ENCODE data around the gene CCR5AS.
"Not testable (repeated sequence)": the region's sequence is repeated elsewhere in the genome, so short reads cannot be mapped to it uniquely, and the experiment has no call there.

CCR5AS gene

DNA sequence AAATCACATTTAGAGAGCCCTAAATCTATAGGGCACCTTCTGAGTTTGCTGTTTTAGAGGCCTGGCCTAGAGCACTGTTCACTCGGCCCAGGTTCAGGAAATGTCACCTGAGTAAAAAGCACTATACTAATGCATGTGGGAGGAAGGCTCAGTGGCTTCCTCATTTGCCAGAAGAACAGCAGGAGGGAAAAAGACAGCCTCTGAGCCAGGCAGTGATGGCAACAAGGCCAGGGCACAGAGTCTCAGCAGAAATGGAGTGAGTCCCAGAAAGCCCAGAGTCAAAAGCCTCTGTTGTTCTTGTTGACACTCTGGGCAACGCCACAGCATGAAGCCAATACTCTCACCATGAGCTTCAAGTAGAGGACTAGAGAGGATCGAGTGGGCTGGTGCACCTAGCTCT is 32.0 kb upstream of the CCR5AS start:
- DNase-seq (no peak), ATAC-seq (replicated peaks) (peak in 1 of 2 donors; percentile 14)
- H3K9me3 Mint-ChIP-seq = peaks cover 0 to 1% of the 10 kb centered on the region in 2 donors
- H3K27ac Mint-ChIP-seq = no peak overlapping the region
- H3K36me3 Mint-ChIP-seq = no peaks in the 10 kb centered on the region
- H3K27me3 Mint-ChIP-seq = no peaks in the 10 kb centered on the region
- H3K4me3 Mint-ChIP-seq = no peak overlapping the region
- H3K4me1 Mint-ChIP-seq = peaks cover 15 to 39% of the 10 kb centered on the region in 2 donors

DNA sequence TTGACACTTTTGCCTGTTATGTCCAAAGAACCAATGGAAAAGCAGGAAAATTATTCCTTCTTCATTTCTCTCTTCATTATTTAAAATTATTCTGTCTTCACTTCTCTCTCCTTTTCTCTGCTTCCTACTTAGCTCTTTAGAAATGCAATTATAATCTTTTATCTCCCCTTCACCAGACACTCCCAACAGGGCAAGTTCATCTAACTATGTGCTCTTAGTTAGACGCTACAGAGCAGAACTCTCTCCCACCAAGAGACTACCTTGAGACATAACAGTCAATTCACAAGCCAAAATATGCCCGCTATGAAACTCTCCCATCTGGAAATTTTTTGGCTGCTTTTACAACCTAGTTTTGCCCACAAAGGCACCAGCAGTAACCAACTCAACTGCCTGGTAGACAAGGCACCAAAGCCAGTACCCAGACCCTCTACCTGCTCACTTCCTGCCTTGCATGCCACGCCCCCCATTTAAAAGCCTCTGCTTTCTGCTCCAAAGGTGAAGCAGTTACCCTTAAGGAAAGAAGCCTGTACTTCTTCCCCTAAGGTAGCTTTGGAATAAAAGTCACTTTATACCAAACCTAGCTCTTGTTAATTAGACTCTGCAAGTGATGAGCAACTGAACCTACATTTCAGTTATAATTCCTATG is 28.3 kb upstream of the CCR5AS start:
- H3K27me3 Mint-ChIP-seq = peaks cover 0 to 1% of the 10 kb centered on the region in 2 donors
- ATAC-seq (replicated peaks) (no peak), DNase-seq (no peak)
- peaks cover 5% of the 10 kb centered on the region in 2 donors for H3K36me3 Mint-ChIP-seq
- no peak overlapping the region for H3K27ac Mint-ChIP-seq
- H3K4me1 Mint-ChIP-seq = peaks cover 3 to 18% of the 10 kb centered on the region in 2 donors
- no peak overlapping the region for H3K4me3 Mint-ChIP-seq
- H3K9me3 Mint-ChIP-seq = peaks cover 7 to 16% of the 10 kb centered on the region in 2 donors

DNA sequence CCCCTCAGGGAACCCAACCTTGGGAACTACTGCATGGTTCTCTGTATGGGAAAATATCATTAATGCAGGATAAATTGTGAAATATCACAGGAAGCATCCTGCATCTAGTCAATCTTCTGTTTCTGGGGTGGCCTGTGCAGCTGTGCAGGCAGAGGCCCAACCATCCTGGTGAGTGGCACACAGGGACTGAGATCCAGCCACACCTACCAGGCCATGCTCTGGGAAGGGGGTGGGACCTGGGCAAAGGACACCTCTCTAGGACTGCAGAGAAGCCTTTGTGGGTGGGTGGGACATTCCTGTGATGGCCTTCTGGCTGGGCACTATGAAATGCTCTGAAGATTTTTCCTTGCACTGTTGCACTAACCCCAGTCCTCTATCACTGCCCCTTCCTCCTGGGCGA is 27.0 kb upstream of the CCR5AS start:
- Mint-ChIP-seq H3K27ac (no peak overlapping the region), H3K4me3 (no peak overlapping the region), H3K36me3 (peaks cover 5% of the 10 kb centered on the region in 2 donors), H3K27me3 (peaks cover 0 to 3% of the 10 kb centered on the region in 2 donors), H3K4me1 (peaks cover 3 to 7% of the 10 kb centered on the region in 2 donors), H3K9me3 (peaks cover 7 to 16% of the 10 kb centered on the region in 2 donors)
- no peak for ATAC-seq (replicated peaks)
- no peak for DNase-seq

DNA sequence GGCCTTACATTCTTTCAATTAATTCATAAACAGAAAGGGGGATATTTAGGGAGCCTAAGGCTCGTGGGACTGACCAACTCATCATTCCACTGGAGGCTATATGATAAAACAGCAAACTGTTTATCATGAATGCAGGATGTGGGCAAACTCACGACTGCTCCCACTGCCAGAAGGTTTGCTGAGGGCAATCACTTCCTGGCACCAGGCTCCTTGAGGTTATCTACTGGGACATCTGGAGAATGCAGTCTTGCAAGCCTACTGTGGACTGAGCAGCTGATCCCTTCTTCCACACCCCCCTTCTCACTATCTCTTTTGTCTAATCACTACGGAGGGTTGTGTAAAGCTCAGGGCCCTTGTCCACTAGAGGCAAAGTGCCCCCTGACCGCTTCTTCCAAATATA is 26.3 kb upstream of the CCR5AS start:
- not testable (repeated sequence) for DNase-seq; H3K36me3 Mint-ChIP-seq; ATAC-seq (replicated peaks); H3K4me1 Mint-ChIP-seq; H3K27ac Mint-ChIP-seq; H3K4me3 Mint-ChIP-seq; H3K27me3 Mint-ChIP-seq
- H3K9me3 Mint-ChIP-seq = peaks cover 7 to 16% of the 10 kb centered on the region in 2 donors

DNA sequence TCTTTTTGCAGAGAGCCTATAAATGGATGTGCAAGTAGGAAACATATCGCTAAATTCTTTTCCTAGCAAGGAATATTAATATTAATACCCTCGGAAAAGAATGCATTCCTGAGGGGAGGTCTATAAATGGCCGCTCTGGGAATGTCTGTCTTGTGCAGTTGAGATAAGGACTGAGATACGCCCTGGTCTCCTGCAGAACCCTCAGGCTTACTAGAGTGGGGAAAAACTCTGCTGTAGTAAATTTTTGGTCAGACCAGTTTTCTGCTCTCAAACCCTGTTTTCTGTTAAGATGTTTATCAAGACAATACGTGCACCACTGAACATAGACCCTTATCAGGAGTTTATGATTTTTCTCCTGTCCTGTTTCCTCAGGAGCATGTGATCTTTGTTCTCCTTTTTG is 25.0 kb upstream of the CCR5AS start:
- not testable (repeated sequence) for H3K36me3 Mint-ChIP-seq; H3K4me1 Mint-ChIP-seq; ATAC-seq (replicated peaks); H3K27me3 Mint-ChIP-seq; H3K4me3 Mint-ChIP-seq; DNase-seq; H3K27ac Mint-ChIP-seq
- H3K9me3 Mint-ChIP-seq = peaks cover 7 to 16% of the 10 kb centered on the region in 2 donors

DNA sequence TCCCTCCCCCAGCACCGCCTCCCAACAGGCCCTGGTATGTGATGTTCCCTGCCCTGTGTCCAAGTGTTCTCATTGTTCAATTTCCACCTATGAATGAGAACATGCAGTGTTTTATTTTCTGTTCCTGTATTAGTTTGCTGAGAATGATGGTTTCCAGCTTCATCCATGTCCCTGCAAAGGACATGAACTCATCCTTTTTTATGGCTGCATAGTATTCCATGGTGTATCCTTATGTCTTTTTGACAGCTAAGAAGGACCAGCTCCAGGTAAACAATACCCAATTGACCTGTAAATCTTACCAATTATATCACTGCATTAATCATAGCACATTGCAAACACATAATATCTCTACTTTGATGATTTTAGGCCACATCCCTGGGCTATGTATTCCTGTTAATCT is 24.0 kb upstream of the CCR5AS start:
- not testable (repeated sequence) for H3K36me3 Mint-ChIP-seq; H3K27me3 Mint-ChIP-seq; H3K4me1 Mint-ChIP-seq; DNase-seq; H3K27ac Mint-ChIP-seq; ATAC-seq (replicated peaks); H3K4me3 Mint-ChIP-seq
- H3K9me3 Mint-ChIP-seq = peaks cover 7 to 16% of the 10 kb centered on the region in 2 donors

DNA sequence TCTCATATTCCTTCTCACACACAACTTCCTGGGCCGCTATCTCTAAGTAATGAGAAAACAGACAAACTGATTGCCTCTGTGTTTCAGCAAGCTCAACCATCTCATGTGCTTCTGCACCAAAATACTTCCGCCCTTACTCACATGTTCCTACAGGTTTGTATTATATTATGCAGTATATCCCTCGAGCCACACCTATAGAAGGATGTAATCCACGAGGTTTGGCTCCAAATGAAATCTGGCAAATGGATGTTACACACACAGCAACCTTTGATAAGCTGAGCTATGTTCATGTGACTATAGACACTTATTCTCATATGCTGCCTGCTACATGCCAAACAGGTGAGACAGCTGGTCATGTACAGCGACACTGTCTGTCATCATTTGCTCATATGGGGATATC is 22.8 kb upstream of the CCR5AS start:
- Mint-ChIP-seq H3K9me3 (peaks cover 7 to 16% of the 10 kb centered on the region in 2 donors), H3K4me1 (peaks cover 0 to 3% of the 10 kb centered on the region in 2 donors), H3K36me3 (peaks cover 5% of the 10 kb centered on the region in 2 donors), H3K27ac (no peak overlapping the region), H3K4me3 (no peak overlapping the region), H3K27me3 (peaks cover 0 to 3% of the 10 kb centered on the region in 2 donors)
- no peak for ATAC-seq (replicated peaks)
- DNase-seq = no peak

DNA sequence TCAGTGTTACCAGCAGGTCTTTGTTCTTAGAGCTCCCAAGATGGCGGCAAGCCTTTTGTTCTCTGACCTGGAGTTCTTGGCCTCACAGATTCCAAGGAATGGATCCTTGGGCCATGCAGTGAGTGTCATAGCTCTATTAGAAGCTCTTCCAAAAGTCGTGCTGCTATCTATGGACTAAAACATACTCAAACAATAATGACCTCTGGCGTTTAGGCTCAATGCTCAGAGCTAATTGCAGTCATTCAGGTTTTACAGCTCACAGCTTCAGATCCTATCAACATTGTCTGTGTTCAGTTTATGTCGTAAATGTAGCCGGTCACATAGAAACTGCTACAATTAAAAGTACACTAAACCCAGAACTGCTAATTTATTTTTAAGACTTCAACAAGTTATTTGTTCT is 22.4 kb upstream of the CCR5AS start:
- DNase-seq = no peak
- Mint-ChIP-seq H3K4me1 (peaks cover 0 to 3% of the 10 kb centered on the region in 2 donors), H3K36me3 (peaks cover 5% of the 10 kb centered on the region in 2 donors), H3K27ac (no peak overlapping the region), H3K27me3 (peaks cover 0 to 3% of the 10 kb centered on the region in 2 donors), H3K9me3 (peaks cover 7 to 16% of the 10 kb centered on the region in 2 donors), H3K4me3 (no peak overlapping the region)
- no peak for ATAC-seq (replicated peaks)

DNA sequence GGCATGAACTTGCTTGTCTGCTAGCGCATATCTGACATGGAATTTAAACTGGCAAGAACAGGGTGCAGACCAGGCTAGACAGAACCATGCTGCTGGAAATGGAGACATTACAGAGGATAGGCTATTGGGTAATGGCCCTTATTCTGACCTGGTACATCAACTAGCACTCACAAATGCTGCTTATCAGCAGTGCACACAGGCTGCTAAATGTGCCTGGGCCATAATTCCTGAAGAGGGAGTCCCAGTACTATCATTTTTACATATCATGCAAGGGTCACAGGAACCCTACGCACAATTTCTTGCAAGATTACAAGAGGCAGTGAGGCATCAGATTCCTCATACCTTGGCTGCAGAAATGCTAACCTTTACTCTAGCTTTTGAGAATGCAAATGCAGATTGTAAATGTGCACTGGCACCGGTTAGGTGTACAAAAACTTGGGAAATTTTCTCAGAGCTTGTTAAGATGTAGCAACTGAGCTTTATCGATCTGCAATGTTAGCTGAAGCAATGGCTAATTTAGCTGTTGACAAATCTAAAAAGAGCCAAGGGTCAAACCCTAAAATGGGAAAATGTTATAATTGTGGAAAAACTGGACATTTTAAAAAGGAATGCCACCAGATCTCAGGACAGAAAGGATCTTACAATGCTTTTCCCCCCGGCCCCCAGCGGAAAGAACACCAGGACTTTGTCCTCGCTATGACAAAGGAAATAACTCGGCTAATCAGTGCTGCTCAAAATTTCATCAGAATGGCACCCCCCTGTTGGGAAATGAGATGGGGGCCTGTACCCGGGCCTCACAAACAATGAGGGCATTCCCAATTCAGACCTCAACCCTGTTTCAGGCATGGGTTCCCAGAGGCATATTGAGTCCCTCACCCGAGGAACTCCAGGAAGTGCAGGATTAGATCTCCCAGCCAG is 21.3 kb upstream of the CCR5AS start:
- no peak for DNase-seq
- Mint-ChIP-seq H3K36me3 (peaks cover 3 to 5% of the 10 kb centered on the region in 2 donors), H3K9me3 (peaks cover 7 to 12% of the 10 kb centered on the region in 2 donors), H3K27me3 (peaks cover 0 to 3% of the 10 kb centered on the region in 2 donors), H3K4me3 (no peak overlapping the region), H3K27ac (no peak overlapping the region), H3K4me1 (peaks cover 0 to 3% of the 10 kb centered on the region in 2 donors)
- no peak for ATAC-seq (replicated peaks)

DNA sequence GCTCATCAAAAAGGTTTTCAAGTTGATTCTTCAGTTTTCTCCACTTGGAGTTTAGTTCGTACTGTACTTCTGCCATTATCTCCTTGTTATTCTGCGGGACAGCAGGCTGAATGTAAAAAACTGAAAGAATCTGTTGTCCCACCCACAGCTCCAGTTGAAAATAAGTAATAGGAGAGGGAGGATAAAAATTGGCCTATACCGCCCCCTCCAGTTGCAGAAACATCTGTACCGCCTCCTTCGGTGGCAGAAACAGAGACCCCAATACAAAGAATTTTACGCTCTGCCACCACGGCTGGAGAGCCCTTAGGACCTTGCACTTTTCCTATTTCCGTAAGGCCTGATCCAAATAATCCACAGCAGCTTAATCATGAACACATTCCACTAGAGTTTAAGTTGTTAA is 20.5 kb upstream of the CCR5AS start:
- not testable (repeated sequence) for H3K27me3 Mint-ChIP-seq; H3K27ac Mint-ChIP-seq; DNase-seq; H3K4me3 Mint-ChIP-seq; ATAC-seq (replicated peaks); H3K36me3 Mint-ChIP-seq; H3K9me3 Mint-ChIP-seq; H3K4me1 Mint-ChIP-seq

DNA sequence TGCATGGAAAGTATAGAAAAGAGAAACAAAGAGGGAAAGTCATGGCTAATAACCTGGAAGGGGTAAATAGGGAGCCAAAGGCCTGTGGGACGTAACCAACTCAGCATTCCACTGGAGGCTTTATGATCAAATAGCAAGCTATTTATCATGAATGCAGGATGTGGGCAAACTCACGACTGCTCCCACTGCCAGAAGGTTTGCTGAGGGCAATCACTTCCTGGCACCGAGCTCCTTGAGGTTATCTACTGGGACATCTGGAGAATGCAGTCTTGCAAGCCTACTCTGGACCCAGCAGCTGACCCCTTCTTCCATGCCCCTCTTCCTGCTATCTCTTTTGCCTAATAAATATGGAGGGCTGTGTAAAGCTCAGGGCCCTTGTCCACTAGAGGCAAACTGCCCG is 19.6 kb upstream of the CCR5AS start:
- not testable (repeated sequence) for H3K4me1 Mint-ChIP-seq; H3K4me3 Mint-ChIP-seq; H3K9me3 Mint-ChIP-seq; H3K27ac Mint-ChIP-seq; DNase-seq; H3K27me3 Mint-ChIP-seq; ATAC-seq (replicated peaks); H3K36me3 Mint-ChIP-seq

DNA sequence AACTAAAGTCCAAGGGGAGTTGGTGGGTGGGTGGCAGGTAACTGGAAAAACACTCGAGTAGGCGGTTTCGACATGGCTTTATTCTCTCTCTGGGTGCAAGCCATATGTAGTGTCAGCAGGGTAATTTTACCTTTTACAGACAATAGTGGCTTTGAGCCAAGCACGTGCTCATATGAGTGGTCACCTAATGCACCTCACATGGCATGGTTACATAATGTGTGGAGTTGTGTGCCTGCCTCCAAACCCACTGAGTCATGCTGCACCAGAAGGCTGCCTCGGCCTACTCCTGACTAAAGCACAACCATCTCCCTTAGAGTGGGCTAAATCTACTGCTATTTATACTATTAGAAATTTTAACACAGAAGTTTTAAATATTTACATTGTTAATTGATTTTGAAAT is 16.7 kb upstream of the CCR5AS start:
- no peaks in the 10 kb centered on the region for H3K36me3 Mint-ChIP-seq
- H3K9me3 Mint-ChIP-seq = no peaks in the 10 kb centered on the region
- no peaks in the 10 kb centered on the region for H3K4me1 Mint-ChIP-seq
- DNase-seq (no peak), ATAC-seq (replicated peaks) (no peak)
- H3K4me3 Mint-ChIP-seq = no peak overlapping the region
- H3K27me3 Mint-ChIP-seq = no peaks in the 10 kb centered on the region
- H3K27ac Mint-ChIP-seq = no peak overlapping the region

DNA sequence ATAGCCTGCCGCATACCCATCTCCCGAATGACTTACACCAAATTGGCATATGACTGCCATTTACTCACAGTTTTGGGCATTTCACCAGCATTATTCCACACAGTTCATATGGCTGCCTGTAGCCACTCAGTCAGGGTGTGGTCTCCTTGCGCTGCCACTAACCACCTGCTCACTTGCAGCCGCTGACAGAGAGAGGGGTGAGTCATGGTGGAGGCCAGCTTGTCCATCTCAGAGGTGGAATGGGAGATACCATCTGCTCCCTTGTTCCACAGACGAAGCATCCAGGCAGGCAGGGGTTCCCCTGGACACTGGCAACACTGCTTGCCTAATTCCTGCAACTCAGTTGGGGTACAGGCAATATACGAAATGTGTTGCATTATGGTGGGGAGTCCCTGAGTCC is 15.8 kb upstream of the CCR5AS start:
- ATAC-seq (replicated peaks) (no peak), DNase-seq (no peak)
- H3K4me1 Mint-ChIP-seq = no peaks in the 10 kb centered on the region
- no peak overlapping the region for H3K27ac Mint-ChIP-seq
- no peaks in the 10 kb centered on the region for H3K36me3 Mint-ChIP-seq
- no peak overlapping the region for H3K4me3 Mint-ChIP-seq
- H3K9me3 Mint-ChIP-seq = no peaks in the 10 kb centered on the region
- no peaks in the 10 kb centered on the region for H3K27me3 Mint-ChIP-seq

DNA sequence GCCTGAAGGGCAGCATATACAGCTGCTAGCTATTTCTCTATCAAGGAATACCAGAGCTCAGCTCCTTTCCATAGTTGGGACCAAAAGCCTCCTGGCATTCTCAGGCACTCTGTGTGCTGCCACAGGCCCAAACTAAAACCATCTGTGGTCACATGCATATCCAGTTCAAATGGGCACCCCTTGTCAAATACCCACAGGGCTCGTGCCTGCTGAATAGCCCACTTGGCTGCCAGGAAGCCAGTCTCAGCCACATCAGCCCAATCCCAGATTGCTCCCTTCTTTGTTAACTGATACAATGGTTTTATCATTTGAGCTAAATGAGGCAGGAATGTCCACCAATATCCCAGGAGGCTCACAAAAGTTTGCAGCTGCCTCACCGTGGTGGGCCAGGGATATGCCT is 14.1 kb upstream of the CCR5AS start:
- DNase-seq (no peak), ATAC-seq (replicated peaks) (no peak)
- Mint-ChIP-seq H3K4me3 (no peak overlapping the region), H3K27me3 (no peaks in the 10 kb centered on the region), H3K4me1 (peaks cover 4 to 14% of the 10 kb centered on the region in 2 donors), H3K9me3 (no peaks in the 10 kb centered on the region), H3K36me3 (no peaks in the 10 kb centered on the region), H3K27ac (no peak overlapping the region)

DNA sequence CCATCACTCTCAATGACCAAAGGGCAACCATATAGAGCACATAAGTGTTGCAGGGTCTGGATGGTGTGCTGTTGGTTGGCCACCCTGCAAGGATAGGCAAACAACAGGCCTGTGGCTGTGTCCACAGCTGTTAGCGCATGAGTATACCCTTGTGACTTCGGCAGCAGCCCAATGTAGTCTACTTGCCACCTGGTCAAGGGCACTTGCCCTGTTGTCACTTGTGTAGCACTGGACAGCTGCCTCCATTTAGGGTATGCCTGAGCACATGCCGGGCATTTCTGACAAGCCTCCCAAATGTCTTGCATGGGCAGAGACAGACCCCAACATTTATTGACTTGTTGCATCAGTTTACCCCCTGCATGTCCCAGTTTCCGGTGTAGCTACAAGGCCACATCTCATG is 12.9 kb upstream of the CCR5AS start:
- Mint-ChIP-seq H3K36me3 (no peaks in the 10 kb centered on the region), H3K9me3 (no peaks in the 10 kb centered on the region), H3K4me3 (no peak overlapping the region), H3K27ac (no peak overlapping the region), H3K4me1 (peaks cover 7 to 25% of the 10 kb centered on the region in 2 donors), H3K27me3 (no peaks in the 10 kb centered on the region)
- ATAC-seq (replicated peaks) = no peak
- no peak for DNase-seq

Data from stimulated activated naive B cell treated with anti-CD40 and anti-IgM and Interleukin-4, amounts not matched to agents 10 μg/mL and 1 μg/mL and 100 μg/mL, for 72 hours (primary cell).